Lung (tissue), 12 donors: Measurements from ENCODE around the gene MCTP2. TPM values are rescaled to one million over a fixed set of nuclear protein-coding genes. Genes with fewer than 3 reads are reported as not detected.

Source experiments
- ATAC-seq: fragments of 200-7000 bp; cut with Tn5 transposase; one replicate; pipeline ENCODE4 v1.9.1; 2020; ENCODE audit warnings: moderate number of reproducible peaks; ENCODE audit not compliant: insufficient read depth, low FRiP score
- DNase-seq, 3 donors: peaks; one replicate each; pipeline ENCODE4 v3.0.0-alpha.2; 2013 to 2017
- H3K27ac ChIP-seq, 2 donors: one replicate each; pipeline ENCODE4 v1.5.1; 2013; ENCODE audit warnings: mild to moderate bottlenecking in 2 of 2, moderate library complexity in 2 of 2, control low read depth in 1 of 2, inconsistent platforms in 1 of 2, low read depth in 1 of 2, low read length in 1 of 2
- H3K27me3 ChIP-seq, 3 donors: one replicate each; pipeline ENCODE4 v1.5.1; 2013; ENCODE audit warnings: low read length in 2 of 3; ENCODE audit not compliant: control insufficient read depth in 3 of 3, insufficient read depth in 3 of 3
- H3K36me3 ChIP-seq, 4 donors: one replicate each; pipeline ENCODE4 v1.5.1; 2013; ENCODE audit warnings: low read length in 4 of 4, mild to moderate bottlenecking in 1 of 4, moderate library complexity in 1 of 4; ENCODE audit not compliant: control insufficient read depth in 4 of 4, insufficient read depth in 4 of 4
- H3K4me1 ChIP-seq, 5 donors: one replicate each; pipeline ENCODE4 v1.5.1; 2013; ENCODE audit warnings: low read length in 5 of 5, mild to moderate bottlenecking in 2 of 5, moderate library complexity in 1 of 5; ENCODE audit not compliant: control insufficient read depth in 5 of 5, insufficient read depth in 5 of 5
- H3K4me3 ChIP-seq: one replicate; pipeline ENCODE4 v1.5.1; 2013; ENCODE audit warnings: mild to moderate bottlenecking, control low read depth, moderate library complexity
- H3K9ac ChIP-seq, 2 donors: one replicate each; pipeline ENCODE4 v1.5.1; 2013; ENCODE audit warnings: low read length in 2 of 2, control low read depth in 1 of 2; ENCODE audit not compliant: insufficient read depth in 1 of 2
- H3K9me3 ChIP-seq, 4 donors: one replicate each; pipeline ENCODE4 v1.5.1; 2013; ENCODE audit warnings: low read length in 3 of 4, mild to moderate bottlenecking in 1 of 4, moderate library complexity in 1 of 4; ENCODE audit not compliant: control insufficient read depth in 4 of 4, insufficient read depth in 3 of 4
- CTCF ChIP-seq: IDR thresholded peaks from 2 replicates; pipeline ENCODE4 v1.5.1; 2012; ENCODE audit warnings: mild to moderate bottlenecking; ENCODE audit errors: control extremely low read depth, extremely low read depth
- WGBS, 2 donors: extraction: QIAGEN DNeasy Blood & Tissue Kit; methylation state at CpG; one replicate each; pipeline ENCODE4 v1.1.7; 2013; 5-methylcytosine and 5-hydroxymethylcytosine counted together
- polyA plus RNA-seq, 2 donors: library from polyadenylated mRNA; stranded (reverse); fragments of 200-250 nt; gene quantifications; one replicate each; pipeline ENCODE4 v1.2.1, GENCODE V29; 2013
- total RNA-seq, 2 donors: library from RNA; depleted of rRNA in 1 of 2; stranded (reverse); fragments of >200 nt in 1 of 2; gene quantifications; one replicate each; pipeline ENCODE4 v1.2.1, GENCODE V29; 2014 to 2021
- donor health status: control.
- donor health status: control.
- donor health status: Bipolar disorder and iron deficiency.
- donor health status: healthy.
- donor health status: DM: yes; HTN: yes; CAD: no.

MCTP2 gene
- total and polyA plus RNA-seq, 4 donors: 3.5 to 92.5 (median 30.2) TPM

- DNase-seq: peak in 2 of 3 donors; percentile 76 to 79
- WGBS, 2 donors: 66 to 77% methylated on average over 4 of the region's 4 CpGs
- no peak for ATAC-seq
- H3K27ac ChIP-seq: no peak overlapping the region
- no peaks in the 10 kb centered on the region for H3K27me3 ChIP-seq
- H3K36me3 ChIP-seq: peaks cover 0 to 4% (median 0%) of the 10 kb centered on the region in 4 donors
- TF ChIP-seq CTCF: no peak
- no peak overlapping the region for H3K4me3 ChIP-seq
- H3K9me3 ChIP-seq: peaks cover 0 to 11% (median 2%) of the 10 kb centered on the region in 4 donors
- peak overlapping the region in 1 of 2 donors; percentile 29 for H3K9ac ChIP-seq
- peaks cover 0 to 22% (median 2%) of the 10 kb centered on the region in 5 donors for H3K4me1 ChIP-seq
Measured at GRCh38 chr15:94480289-94480834, 249.0 kb downstream of the MCTP2 start.

GRCh38 chr15:94485148-94485719 is 253.9 kb downstream of the MCTP2 start:
- DNase-seq (no peak), ATAC-seq (no peak)
- Histone ChIP-seq H3K27ac (no peak overlapping the region), H3K9me3 (peaks cover 0 to 11% (median 2%) of the 10 kb centered on the region in 4 donors), H3K4me3 (no peak overlapping the region), H3K9ac (no peak overlapping the region), H3K4me1 (peaks cover 0 to 14% (median 2%) of the 10 kb centered on the region in 5 donors), H3K27me3 (no peaks in the 10 kb centered on the region), H3K36me3 (no peaks in the 10 kb centered on the region)
- TF ChIP-seq CTCF: no peak
- WGBS, 2 donors: 95 to 98% methylated on average over 3 of the region's 3 CpGs

GRCh38 chr15:94487635-94488034 is 256.3 kb downstream of the MCTP2 start:
- H3K9me3 ChIP-seq: peaks cover 0 to 11% (median 2%) of the 10 kb centered on the region in 4 donors
- H3K4me3 ChIP-seq: no peak overlapping the region
- ATAC-seq (no peak), DNase-seq (peak in 2 of 3 donors; percentile 22 to 43)
- no peak for TF ChIP-seq CTCF
- 30 to 50% methylated on average over 1 of the region's 1 CpG for WGBS, 2 donors
- H3K27me3 ChIP-seq: no peaks in the 10 kb centered on the region
- no peaks in the 10 kb centered on the region for H3K36me3 ChIP-seq
- H3K9ac ChIP-seq: no peak overlapping the region
- no peak overlapping the region for H3K27ac ChIP-seq
- H3K4me1 ChIP-seq: peaks cover 0 to 2% (median 0%) of the 10 kb centered on the region in 5 donors
